ENCODE measurements around the gene CEP68. TPM values are rescaled to one million over a fixed set of nuclear protein-coding genes. Genes with fewer than 3 reads are reported as not detected.

CEP68 gene
- total RNA-seq, 1 donor from 2014 or later = 25.0 TPM

GRCh38 chr2:65057391-65058052 lies 1.3 kb downstream of the CEP68 start:
- Histone ChIP-seq H3K4me1 (peaks cover 64% of the 10 kb centered on the region), H3K4me3 (peak overlapping the region; percentile 65 to 82)
- intact Hi-C loops (cut with DNase I) = loop anchor here (5.0 to 10.0 kb wide), 2 partner anchors 75 to 377 kb away; partner anchors contain the start of genes RAB1A and SPRED2

GRCh38 chr2:65059071-65059470 lies 2.9 kb downstream of the CEP68 start:
- no peak overlapping the region for H3K4me3 ChIP-seq
- H3K4me1 ChIP-seq = peaks cover 79% of the 10 kb centered on the region
- peak overlapping the region; percentile 94 for H3K27ac ChIP-seq
- TF ChIP-seq POLR2A (IDR thresholded peaks at IDR 0.05) (no peak), CTCF (IDR thresholded peaks at IDR 0.05) (no peak), POLR2AphosphoS5 (IDR thresholded peaks at IDR 0.05; ENCODE audit: insufficient read depth in 1 of 2, low read depth in 1 of 2) (peak in 1 of 2 donors; percentile 64)
- intact Hi-C loops (cut with DNase I) = loop anchor here (5.0 to 10.0 kb wide), 2 partner anchors 73 to 376 kb away; partner anchors contain the start of genes RAB1A and SPRED2
- H3K9me3 ChIP-seq = no peaks in the 10 kb centered on the region
- no peaks in the 10 kb centered on the region for H3K27me3 ChIP-seq
- no peak for DNase-seq (ENCODE audit: extremely low spot score in 2 of 2)
- H3K36me3 ChIP-seq = no peaks in the 10 kb centered on the region

More at GRCh38 chr2:65057391-65058052, 1.3 kb downstream of the CEP68 start:
- Histone ChIP-seq H3K27ac (peak overlapping the region; percentile 94), H3K36me3 (no peaks in the 10 kb centered on the region), H3K9me3 (no peaks in the 10 kb centered on the region), H3K27me3 (no peaks in the 10 kb centered on the region)
- TF ChIP-seq POLR2A (IDR thresholded peaks at IDR 0.05) = no peak
- TF ChIP-seq CTCF (IDR thresholded peaks at IDR 0.05) = no peak
- peak in 1 of 2 donors; percentile 34 for TF ChIP-seq POLR2AphosphoS5 (IDR thresholded peaks at IDR 0.05; ENCODE audit: insufficient read depth in 1 of 2, low read depth in 1 of 2)
- DNase-seq (ENCODE audit: extremely low spot score in 2 of 2) = no peak

- DNase-seq (ENCODE audit: extremely low spot score in 2 of 2) = no peak
- intact Hi-C loops (cut with DNase I) = no loop called here
- H3K4me1 ChIP-seq = peaks cover 94% of the 10 kb centered on the region
- no peaks in the 10 kb centered on the region for H3K9me3 ChIP-seq
- no peaks in the 10 kb centered on the region for H3K27me3 ChIP-seq
- no peak for TF ChIP-seq CTCF (IDR thresholded peaks at IDR 0.05)
- TF ChIP-seq POLR2AphosphoS5 (IDR thresholded peaks at IDR 0.05; ENCODE audit: insufficient read depth in 1 of 2, low read depth in 1 of 2) = no peak
- TF ChIP-seq POLR2A (IDR thresholded peaks at IDR 0.05) = no peak
- no peaks in the 10 kb centered on the region for H3K36me3 ChIP-seq
- H3K27ac ChIP-seq = peak overlapping the region; percentile 54
- no peak overlapping the region for H3K4me3 ChIP-seq
These were observed 5.1 kb downstream of the CEP68 start for GRCh38 chr2:65061146-65061909.

GRCh38 chr2:65061910-65062339 lies 5.7 kb downstream of the CEP68 start:
- Histone ChIP-seq H3K27ac (peak overlapping the region; percentile 54), H3K4me1 (peaks cover 94% of the 10 kb centered on the region), H3K27me3 (no peaks in the 10 kb centered on the region), H3K9me3 (no peaks in the 10 kb centered on the region), H3K4me3 (no peak overlapping the region), H3K36me3 (no peaks in the 10 kb centered on the region)
- intact Hi-C loops (cut with DNase I) = no loop called here
- TF ChIP-seq POLR2AphosphoS5 (IDR thresholded peaks at IDR 0.05; ENCODE audit: insufficient read depth in 1 of 2, low read depth in 1 of 2) (peak in 1 of 2 donors; percentile 44), CTCF (IDR thresholded peaks at IDR 0.05) (no peak)
- DNase-seq (ENCODE audit: extremely low spot score in 2 of 2) = no peak
